ENCODE results near the gene PRUNE2. TPM values are rescaled to one million over a fixed set of nuclear protein-coding genes. Genes with fewer than 3 reads are reported as not detected.

Gene PRUNE2
- total RNA-seq, 1 experiment from 2014 or later = 2.0 TPM

DNA sequence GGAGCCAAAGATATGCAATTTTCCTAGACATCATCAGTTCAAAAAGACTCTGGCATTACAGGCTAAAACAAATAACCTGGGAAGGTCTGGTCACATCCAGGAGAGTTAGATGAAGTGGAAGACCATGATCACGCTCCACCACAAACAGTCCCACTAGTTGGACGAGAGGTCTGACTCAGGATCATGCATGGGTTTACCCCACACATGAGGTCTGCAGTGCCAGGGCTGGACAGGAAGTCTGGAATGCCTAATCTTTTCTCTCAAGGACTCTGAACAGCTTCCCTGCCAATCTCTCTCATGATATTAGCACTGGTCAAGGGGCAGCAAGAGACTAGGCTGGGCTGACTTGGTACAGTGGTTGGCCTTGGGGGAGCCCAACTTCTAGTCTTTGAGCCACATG, 7.1 kb downstream of the PRUNE2 start:
- peak; percentile 23 for DNase-seq (ENCODE audit: low read depth)

DNA sequence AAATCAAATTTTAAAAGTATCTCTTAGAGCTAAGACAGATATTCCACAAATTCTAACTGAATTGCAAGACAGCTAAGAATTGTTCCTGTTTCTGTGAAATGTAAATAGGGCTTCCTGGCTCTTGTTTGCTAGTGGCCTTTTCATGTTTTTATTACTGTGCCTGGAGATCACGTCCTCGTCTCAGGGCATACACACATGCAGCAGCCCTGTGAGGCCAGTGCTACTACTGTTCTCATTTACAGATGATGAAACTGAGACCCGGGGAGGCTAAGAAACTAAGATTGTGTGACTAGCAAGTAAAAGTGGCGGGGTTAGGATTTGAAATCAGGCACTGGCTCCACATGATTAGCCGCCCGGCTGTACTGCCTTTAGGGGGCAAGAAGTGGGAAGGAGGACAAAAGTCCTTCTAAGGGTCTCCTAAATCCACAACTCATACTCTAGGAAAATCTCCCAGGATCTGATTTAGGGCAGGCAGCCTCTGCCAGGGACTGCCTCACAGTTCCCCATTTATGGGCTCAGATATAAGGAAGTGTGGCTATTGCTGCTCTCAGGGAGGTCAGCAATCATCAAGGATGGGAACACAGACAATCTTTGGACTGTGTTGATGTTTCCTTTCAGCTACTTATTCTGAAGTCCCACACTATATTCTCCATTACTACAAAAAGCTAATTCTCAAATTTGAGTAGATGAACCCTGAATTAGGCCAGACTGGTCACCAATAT, 7.9 kb downstream of the PRUNE2 start:
- DNase-seq (ENCODE audit: low read depth) = no peak

GRCh38 chr9:76896035-76896434, 9.9 kb downstream of the PRUNE2 start:
- no peak for DNase-seq (ENCODE audit: low read depth)

GRCh38 chr9:76895186-76895585, 10.7 kb downstream of the PRUNE2 start:
- no peak for DNase-seq (ENCODE audit: low read depth)

DNA sequence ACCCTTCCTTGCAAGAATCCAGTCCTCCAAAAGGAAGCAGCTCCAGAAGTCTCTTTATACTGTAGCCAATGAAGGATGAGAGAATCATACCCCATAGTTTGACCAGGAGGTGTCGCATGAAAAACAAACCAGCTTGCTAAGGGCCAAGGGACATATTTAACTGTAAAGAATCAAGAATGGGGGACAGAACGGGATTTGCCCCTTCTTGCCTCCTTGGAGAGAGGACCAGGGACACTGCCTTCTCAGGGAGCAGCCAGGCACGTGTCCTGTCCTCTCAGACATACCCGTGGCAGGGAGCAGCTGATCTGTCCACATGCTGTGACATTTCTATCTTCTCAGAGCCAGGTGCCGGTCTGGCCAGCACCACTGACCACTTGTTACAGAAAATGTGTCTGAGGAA, 11.7 kb downstream of the PRUNE2 start:
- no peak for DNase-seq (ENCODE audit: low read depth)

DNA sequence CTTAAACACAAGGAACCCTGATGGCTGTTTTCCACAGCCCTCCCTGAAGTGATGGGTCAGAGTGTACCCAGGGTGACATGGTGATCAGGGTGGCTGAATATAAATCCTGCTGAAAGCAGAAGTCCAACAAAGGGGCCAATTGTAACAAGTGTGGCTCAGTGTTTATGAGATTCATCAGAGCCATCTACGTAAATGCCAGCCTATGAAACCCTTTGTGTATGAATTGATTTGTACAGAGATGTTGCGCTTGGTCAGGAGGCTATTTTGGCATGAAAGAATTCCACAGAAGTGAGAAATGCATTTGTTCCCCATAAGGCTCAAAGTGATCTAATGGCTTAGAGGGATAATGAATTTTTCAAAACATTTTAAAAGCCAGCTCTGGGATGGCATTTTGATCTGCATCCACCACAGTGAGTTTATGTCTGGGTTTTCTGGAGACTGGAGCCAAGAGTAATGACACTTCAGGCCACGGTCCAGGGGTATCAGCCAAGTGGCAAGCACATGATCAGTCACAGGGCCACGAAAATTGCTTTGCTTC, 12.4 kb downstream of the PRUNE2 start:
- DNase-seq (ENCODE audit: low read depth) = no peak

DNA sequence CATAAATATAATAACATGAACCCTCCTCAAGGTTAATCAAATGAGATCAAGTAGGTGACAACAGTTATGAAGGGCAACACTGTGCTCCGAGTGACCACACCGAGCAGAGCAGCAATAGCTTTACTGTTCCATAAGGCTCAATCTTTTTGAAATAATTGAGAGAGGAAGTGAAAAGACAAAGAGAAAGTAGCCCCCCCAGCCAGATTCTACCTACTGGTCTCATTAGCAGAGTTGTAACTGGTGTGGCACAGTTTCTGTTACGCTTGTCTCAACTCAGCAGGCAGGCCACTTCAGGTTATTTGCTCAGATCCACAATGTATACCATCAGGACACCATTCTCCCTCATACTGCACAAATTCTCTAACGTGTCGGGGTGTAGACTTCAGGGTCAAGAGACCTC, 14.0 kb downstream of the PRUNE2 start:
- no peak for DNase-seq (ENCODE audit: low read depth)

- no peak for DNase-seq (ENCODE audit: low read depth)
Measured at GRCh38 chr9:76891279-76891678, 14.6 kb downstream of the PRUNE2 start.

DNA sequence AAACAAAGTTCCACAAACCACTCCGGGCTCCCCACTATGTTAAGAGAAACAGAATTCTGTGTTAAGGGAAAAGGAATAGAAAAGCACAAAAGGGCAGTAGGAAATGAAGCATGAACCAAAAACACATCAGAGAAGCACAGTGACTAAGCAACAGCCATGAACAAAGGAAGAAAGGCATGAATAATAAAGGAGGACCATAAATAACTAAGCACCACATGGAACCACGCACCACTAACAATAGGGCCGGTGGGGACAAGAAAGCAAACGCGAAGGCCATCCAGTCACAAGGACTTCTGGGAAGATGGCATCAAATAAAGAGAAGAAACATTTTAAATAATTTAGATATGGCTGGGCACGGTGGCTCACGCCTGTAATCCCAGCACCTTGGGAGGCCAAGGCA, 18.0 kb downstream of the PRUNE2 start:
- no peak for DNase-seq (ENCODE audit: low read depth)

DNA sequence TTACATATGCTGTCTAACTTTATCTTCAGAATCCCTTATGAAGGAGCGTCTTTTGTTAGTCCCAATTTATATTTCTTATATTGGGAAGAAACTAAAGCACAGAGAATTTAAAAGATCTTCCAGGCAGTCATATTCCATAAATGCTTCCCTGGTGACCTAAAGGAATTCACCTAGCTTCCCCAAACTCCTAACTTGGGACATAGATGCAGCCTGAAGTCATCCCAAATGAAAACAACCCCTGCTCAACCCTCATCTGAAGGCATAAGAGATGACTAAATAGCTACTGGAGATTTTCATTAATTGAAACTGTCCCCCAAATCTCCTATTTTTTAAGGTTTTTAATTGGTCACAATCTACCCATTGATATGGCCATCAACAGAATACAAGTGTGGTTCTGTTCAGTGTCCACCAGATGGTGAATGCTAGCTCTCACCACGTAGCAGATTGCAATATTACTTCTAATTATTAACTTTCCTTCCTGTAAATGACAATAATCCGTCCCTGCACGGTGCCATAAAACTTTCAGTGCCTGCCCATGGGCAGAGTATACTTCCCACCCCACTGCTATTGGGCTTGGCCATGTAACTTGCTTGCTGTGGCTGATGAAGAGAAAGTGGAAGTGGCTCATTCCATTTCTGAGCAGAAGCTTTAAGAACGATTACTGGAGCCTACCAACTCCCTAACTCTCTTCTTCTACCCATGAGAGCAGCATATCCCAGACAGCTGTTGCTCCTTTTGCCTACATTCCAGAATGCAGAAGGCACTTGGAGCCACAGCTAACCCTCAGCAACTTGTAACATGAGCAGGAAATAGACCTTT, 18.7 kb downstream of the PRUNE2 start:
- peak; percentile 14 for DNase-seq (ENCODE audit: low read depth)

- peak; percentile 51 for DNase-seq (ENCODE audit: low read depth)
Measured at GRCh38 chr9:76886318-76886717, 19.6 kb downstream of the PRUNE2 start.

- DNase-seq (ENCODE audit: low read depth) = no peak
Measured at GRCh38 chr9:76884823-76885222, 21.1 kb downstream of the PRUNE2 start.

DNA sequence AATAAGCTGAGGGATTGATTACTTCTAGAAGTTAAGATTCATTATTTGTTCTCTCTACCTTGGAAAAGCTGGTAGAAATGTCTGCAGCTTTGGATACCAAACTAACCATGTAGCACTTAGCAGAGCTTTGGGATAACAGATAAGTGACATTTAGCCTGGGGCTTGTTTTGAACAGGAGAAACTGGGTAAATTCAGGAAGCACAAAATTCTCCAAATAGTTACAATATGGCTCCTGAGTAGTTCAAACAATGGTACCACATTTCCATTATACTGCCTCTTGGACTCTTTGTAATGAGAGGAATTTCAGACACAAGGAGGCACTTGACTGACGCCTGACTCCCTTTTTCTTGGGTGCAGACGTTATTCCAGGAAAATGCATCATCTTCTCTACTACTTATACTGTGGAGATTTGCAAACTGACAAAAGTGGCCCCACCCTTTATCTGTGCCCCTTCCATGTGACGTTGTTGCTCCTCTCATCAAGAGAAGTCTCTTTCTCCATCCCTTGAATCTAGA, 22.5 kb downstream of the PRUNE2 start:
- DNase-seq (ENCODE audit: low read depth) = no peak

GRCh38 chr9:76882686-76883085, 23.2 kb downstream of the PRUNE2 start:
- DNase-seq (ENCODE audit: low read depth) = no peak

DNA sequence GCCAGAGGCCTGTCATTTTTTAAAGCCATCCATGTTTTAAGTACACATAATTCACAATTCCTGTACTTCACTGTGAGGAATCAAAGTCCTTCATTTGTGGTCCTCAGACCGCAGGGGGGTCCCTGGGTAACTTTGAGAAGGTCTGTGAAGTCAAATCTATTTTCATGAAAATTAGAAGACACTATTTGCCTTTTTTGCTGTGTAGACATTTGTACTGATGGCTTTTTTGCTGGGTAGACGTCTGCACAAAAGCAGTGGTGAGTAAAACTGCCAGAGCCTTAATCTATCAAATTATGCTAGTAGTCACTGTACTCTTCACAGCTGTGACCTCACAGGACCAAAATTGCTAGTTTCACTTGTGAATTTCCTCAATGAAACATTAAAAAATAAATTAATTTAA, 25.7 kb downstream of the PRUNE2 start:
- no peak for DNase-seq (ENCODE audit: low read depth)

GRCh38 chr9:76878933-76879332, 27.0 kb downstream of the PRUNE2 start:
- no peak for DNase-seq (ENCODE audit: low read depth)

- no peak for DNase-seq (ENCODE audit: low read depth)
Measured at GRCh38 chr9:76877961-76878360, 28.0 kb downstream of the PRUNE2 start.

DNA sequence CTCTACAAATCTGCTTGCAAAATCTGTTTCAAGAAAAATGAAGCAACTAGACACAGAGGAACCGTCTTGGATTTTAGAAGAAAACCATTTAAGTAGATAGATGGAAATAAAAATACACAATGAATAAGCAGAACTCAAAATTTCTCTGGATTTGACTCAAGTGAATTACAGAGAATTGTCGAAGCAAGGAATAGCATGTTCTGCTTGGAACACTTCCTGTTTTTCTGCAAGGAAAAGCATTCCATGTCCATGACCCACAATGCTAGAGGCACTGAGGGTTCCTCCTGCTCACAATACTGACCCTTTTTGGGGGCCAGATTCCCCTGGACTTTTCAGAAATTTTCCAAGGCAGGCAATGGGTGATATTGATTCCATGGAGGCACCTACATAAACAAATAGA, 29.8 kb downstream of the PRUNE2 start:
- DNase-seq (ENCODE audit: low read depth) = no peak

DNA sequence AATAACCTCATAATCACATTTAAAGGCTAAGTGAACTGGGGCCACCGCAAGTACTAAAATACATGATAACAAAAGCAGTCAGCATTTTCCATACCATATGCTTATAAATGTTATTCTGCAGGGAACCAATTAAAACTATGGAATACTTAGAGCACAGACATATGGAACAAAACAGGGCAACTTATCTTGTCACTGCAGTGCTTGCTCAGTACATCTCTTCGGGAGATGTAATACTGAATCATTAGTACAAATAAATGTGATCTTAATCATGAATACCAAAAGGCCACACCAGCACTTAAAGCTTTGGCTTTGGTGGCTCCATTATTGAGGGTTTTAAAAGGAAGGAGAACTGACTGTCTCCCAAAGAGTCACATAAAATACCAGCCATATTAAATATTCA, 32.1 kb downstream of the PRUNE2 start:
- DNase-seq (ENCODE audit: low read depth) = no peak

- DNase-seq (ENCODE audit: low read depth) = no peak
Measured at GRCh38 chr9:76873056-76873792, 32.7 kb downstream of the PRUNE2 start.

GRCh38 chr9:76868897-76869296, 37.0 kb downstream of the PRUNE2 start:
- no peak for DNase-seq (ENCODE audit: low read depth)

GRCh38 chr9:76866689-76867088, 39.2 kb downstream of the PRUNE2 start:
- DNase-seq (ENCODE audit: low read depth) = peak; percentile 93
